ENCODE results near the gene PTGS2.

GRCh38 chr1:186672131-186672530, 8.1 kb downstream of the PTGS2 start:
- TF ChIP-seq POLR2AphosphoS5 (IDR thresholded peaks at IDR 0.05) (no peak), CTCF (IDR thresholded peaks at IDR 0.05 in 8 of 11, conservative IDR thresholded peaks at IDR 0.05 in 3 of 11) (no peak)

Data from spleen (tissue), 7 donors.